HG03439 (cell line): ENCODE results near the gene SLU7.

ENCODE experiments used
- ATAC-seq: cut with Tn5 transposase; IDR thresholded peaks from one replicate; pipeline ENCODE4 v1.9.1; 2021; ENCODE audit warnings: mild to moderate bottlenecking, moderate library complexity; ENCODE audit not compliant: unreplicated experiment

Gene SLU7

DNA sequence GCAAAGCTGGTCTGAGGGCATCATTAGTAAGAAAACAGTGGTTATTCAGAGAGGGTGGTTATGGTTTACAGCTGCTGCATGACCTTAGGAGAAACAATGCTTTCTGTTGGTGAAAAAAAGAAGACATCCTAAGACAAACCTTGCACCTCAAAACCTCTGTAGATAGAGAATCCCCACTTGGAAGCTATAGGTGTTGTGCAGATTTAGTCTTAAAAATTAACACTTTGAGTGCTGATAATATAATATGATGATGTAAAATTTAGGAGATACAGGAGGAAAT is 1.4 kb upstream of the SLU7 start:
- no peak for ATAC-seq

DNA sequence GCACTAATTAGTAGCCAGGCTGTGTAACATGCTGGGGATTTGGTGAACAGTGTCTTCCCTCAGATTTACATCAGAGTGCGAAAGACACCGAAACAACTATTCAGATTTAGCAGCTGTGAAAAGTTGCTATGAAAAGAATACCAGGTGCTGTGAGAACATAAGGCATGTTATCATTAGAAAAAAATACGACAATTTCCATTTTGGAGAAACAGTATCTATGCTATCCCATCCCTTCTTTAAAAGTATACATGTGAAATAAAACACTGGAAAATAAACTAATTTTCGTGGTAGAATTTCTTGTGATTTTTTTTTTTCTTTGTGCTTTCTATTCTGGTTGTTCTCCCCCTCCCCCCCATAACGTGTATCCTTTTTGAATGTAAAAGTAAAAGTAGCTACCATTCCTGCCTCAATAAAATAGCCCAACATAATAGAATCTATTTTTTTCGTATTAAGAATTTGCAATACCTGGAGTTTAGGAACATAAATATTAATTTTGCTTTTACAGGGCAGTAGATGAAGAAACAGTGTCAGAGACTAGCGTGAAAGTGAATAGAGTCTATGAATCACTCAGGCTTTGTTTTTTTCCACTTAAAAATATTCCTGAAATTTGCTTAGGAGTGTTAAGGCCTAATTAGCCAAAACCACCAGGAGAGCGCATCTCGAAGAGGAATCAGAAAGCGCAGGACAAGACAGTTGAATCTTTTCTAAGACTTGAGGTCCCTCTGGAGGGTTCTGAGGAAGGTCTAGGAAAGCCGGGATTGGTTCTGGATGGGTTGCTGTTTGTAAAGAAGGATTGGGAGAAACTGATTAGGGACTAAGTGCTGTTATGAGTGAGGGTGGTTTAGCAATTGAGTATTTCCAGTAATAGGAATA is 813 bp upstream of the SLU7 start:
- ATAC-seq = peak; percentile 28

DNA sequence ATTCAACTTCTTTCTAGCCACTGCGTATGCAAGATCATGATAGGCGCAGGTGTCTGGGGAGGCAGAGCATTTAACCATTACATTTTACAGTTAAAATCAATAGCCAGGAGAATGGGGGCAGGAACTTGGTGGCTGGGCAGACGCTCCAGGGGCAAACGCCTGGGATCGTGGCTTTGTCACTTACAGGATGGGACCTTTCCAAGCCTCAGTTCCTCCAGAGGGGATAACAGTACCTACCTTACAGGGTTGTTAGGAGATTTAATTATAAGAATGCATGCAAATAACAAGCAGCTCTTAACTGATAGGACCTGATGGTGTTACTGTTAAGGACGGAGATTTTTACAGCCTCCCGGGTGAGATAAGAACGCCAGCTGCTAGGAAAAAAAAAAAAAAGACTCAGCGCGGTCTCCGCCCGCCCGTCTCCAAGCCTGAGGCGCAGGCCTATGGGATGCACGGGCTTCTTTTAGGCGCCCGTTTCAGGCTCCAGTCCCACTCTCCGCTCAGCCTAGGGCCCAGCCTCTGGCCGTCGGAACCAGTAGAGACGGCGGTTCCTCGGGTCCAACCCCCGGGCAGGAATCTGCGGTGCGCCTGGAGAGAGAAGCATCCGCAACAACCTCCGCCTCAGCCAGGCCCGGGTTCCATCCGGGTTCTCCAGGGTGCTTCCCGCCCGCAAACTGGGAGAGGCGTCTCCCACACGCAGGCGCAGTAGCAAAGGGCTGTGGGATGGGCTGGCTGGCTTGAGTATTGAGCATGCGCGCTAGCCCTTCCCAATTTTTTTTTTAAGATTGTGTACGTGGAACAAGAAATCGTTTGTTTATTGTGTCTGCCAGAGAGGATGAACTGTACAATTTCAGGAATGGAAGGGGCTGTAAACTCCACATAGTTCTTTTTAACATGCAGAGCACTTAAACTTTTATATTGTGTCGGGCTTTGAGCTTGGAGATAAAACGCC is 19.2 kb downstream of the SLU7 start, which contains the start of gene FAM200C:
Gene FAM200C, minus strand, starts transcription at position 653 of the 952 bp plus-strand sequence. CDS start 4,564 bp downstream, outside the sequence.
- peak; percentile 89 for ATAC-seq

DNA sequence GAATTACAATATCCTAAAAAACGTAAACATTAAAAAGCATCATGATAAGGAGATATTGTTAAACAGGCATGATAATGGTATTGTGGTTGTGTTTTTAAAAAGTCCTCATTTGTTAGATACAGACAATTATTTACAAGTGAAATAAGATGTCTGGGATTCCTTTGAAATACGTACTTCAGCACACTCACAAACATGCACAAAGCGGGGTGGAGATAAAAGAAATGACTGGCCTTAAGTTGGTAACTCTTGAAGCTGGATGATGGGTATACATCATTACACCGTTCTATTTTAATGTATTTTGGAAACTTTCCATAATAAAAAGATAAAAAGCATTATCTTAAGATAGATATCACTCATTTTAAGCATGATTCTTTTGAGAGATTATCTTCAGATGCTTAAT is 20.1 kb downstream of the SLU7 start:
- no peak for ATAC-seq

DNA sequence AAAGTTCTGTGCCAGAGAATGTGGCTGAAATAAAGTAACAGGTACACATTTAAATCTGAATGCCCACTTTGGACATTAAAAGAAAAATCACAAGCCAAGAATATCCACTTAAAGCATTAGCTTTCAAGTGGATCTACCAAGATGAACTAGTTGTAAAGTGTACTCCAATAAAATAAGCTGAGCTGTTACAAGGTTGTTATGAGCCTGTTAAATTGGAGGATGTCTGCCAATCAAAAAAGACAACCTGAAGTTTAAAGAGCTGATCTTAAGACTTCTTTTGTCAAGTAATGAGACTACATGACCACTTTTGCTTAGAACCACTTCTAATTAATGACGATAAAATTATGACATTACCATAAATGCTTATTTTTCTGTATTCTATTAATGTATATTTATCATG is 21.4 kb downstream of the SLU7 start:
- no peak for ATAC-seq

DNA sequence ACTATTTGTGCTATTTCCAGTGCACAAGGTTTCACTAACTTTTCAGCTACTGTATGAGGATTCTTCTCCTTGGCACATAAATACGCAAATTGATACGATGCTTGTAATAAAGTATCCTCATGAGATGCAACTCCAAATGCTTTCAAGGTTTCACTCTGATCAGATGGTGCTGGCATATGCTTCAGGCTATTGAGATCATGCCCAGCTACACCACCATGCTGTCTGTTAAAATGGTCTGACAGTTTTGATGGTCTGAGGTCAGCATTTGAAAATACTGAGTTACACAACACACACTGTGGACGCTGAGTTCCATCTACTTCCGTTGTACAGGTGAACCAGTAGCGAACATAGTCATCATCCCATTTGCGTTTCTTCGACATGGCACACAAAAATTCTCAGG is 23.8 kb downstream of the SLU7 start:
- no peak for ATAC-seq

DNA sequence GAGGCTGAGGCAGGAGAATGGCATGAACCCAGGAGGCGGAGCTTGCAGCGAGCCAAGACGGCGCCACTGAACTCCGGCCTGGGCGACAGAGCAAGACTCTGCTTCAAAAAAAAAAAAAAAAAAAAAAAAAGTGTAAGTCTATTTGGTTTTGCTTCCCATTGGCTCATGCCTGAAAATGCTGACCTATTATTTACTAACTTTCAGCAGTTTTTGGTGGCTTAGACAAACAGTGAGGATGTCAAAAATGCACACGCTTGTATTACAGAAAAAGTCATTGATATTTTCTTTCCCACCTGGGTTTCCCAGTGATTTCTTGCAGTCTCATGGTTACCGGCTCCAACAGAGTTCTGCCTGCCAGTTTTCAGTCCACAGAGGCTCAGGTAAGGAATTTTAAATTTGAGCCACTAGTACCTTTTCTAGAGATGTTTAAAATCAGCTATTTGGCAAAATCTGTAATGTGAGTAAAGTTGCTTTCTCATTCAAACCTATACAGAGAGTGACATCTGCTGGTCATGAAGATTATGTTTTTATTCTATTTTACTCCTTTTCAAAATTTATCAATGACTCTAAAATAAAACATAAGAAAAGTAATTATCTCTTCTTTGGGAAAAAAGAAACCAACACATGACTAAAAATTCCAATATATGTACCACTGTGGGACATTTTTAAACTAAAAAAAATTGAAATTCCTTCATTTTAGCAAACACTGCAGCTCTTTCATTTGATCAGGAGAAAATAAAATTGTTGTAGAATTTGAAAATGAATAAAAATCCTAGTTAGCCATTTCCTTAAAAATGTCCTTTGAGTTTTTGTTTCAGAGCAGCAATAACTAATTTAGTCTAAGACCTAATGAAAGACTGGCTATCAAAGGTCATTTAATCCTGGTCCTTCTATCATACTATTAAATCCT is 27.8 kb downstream of the SLU7 start:
- ATAC-seq = no peak

DNA sequence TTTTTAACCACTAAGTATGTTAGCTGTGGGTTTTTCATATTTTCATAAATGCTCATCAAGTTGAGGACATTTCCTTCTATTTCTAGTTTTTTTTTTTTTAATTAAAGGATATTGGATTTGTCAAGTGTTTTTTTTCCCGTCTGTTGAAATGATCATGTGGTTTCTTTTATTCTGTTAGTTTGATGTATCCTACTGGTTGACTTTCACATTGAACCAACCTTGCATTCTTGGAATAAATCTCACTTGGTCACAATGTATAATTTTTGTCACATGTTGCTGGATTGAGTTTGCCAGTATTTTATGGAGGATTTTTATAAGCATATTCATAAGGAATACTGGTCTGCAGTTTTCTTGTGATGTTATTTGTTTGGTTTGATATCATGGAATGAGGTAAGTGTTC is 31.4 kb downstream of the SLU7 start:
- ATAC-seq = no peak

DNA sequence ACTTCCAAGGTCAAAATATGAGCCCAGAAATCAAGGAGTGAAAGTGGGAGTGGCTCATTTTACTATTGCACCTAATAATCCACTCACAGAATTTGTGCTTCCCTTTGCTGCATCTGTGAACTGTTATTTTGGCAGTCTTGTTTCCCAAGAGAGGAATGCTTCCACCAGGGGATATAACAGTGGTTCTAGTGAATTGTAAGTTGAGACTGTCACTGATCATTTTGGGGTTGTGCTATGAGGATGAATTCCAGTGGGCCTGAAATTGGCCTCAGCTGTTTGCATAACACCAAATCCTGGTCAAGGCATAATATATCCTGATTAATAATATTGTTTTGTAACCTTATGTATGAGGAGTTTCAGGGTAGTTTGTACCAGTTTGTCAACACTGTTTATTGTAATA is 33.4 kb downstream of the SLU7 start:
- ATAC-seq = no peak

DNA sequence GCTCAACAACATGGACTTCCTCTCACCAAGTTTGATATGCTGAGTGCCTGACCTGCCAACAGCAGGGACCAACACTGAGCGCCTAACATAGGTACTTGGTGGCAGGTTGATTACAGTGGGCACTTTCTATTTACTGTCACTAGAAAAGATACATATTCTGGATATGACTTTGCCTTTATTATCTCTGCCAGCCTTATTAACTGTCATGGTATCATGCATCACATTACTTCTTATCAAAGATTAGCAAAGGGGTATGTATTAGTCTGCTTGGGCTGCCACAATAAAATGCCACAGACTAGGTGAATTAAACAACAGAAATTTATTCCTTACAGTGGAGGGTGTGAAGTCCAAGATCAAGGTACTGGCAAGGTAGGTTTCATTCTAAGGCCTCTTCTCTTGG is 34.2 kb downstream of the SLU7 start:
- no peak for ATAC-seq

DNA sequence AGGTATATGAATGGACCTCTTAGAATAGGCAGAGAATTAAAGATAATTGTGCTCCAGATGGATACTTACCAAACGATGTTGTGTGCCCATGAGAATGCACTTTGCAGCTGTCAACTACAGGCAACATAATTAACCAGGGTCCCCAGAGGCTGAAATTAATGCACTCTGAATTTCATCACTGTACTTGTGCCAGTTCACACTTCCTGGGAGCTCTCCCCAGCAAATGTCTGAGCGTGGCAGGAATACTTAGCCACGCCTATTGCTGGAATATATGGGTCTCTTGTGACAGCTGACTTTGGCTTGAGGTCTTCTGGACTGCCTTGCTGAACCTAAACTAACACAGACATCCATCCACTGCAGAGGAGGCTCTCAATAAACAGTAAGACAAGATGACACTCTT is 36.5 kb downstream of the SLU7 start:
- ATAC-seq = no peak

DNA sequence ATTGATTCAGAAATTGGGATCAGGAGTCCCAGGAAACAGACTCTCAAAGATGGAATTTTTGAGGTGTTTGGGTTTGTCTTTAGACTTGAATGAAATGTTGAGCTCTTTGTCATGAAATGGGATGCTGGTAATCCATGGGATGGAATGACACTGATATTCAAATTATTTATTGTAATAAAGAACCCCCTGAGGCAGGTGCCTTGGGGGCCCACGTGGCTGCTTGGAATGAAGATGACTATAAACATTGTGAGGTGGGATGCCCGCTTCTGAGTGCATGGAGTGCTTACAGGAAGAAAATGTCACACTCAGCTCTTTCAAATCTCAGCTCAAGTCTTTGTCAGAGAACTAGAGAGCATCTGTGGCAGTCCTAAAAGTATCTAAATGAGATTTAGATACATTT is 38.8 kb downstream of the SLU7 start:
- no peak for ATAC-seq

DNA sequence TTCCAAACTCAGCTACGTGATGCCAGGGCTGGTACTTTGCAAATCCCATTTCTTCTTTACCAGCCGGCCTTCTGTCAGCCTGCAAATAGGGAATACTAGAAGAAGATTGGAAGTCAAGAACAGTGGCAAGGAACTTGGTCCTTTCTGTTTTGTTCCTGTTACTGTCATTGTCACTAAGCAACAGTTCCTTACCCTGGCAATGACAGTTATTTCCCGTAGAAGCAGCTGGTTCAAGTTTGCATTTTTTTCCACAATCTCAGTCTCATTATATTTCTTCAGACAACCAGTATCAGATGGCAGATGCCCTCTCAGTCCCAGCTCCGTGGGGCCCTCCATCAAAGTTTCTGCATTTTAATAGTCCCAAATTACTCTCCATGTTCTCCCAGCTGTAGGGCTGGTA is 39.4 kb downstream of the SLU7 start:
- ATAC-seq = no peak

DNA sequence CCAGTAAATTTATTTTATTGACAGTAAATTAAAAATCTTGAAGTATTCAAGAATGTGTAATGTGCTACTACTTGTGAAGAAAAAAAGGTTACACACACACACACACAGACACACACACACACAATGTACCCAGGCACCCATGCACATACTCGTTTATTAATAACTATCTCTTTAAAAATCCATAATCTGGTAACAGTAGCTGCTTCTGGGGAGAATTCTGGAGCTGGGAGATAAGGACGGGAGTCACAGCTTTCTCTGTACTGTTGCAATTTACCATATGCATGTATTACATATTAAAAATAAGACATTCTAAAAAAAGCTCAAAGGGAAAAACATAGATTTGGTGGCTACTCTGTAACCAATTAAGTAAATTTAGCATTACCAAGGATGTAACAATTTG is 40.6 kb downstream of the SLU7 start:
- ATAC-seq = no peak

DNA sequence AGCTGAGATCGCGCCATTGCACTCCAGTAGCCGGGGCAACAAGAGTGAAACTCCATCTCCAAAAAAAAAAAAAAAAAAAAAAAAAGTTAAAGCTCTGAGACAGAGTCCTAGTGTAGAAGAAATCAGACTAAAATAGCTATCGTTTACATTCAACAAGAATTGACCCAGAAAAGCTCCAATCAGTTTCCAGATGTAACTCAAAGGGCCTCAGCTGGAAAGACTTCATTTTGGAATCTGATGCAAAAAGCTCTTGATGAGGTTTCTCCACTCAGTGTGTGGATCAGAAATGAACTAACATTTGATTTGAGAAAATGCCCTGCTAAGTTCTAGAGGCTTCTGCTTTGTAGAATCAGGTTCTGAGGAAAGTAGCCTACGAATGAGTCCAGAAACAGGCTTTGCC is 41.2 kb downstream of the SLU7 start:
- ATAC-seq = no peak

DNA sequence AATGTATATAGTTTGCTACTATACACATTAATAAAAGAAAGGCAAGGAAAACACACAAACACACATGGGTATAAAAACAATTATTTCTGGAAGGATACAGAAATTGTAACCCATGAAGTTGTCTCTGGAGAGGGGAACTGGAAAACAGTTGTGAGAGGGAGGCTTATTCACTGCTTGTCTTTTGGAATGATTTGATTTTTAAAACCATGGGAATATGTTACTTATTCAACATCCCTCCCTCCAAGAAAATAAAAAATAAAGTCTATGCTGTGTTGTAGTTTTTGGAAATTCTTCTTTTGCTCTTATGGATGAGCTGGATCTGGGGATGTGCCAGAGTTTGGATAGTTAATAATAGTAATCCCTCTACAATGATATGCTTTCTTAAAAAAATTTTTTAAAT is 42.5 kb downstream of the SLU7 start:
- no peak for ATAC-seq

DNA sequence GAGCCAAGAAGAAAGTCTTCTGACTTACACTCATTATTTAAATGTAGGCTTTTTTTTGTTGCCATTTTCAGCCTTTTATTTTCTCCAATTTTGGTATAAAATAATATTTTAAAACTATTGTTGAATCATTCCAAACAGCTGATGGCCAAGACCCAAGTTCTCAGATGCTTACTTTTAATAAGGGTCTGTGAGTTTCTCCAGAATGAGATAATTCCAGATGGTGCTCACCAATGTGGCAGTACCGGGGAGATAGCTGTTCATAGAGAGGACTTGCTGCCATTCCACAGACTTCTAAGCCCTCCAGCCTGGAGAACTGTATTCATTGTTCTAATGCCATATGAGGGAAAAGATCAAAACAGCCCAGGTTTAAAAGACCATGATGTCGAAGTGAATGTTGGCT is 43.2 kb downstream of the SLU7 start:
- ATAC-seq = no peak

DNA sequence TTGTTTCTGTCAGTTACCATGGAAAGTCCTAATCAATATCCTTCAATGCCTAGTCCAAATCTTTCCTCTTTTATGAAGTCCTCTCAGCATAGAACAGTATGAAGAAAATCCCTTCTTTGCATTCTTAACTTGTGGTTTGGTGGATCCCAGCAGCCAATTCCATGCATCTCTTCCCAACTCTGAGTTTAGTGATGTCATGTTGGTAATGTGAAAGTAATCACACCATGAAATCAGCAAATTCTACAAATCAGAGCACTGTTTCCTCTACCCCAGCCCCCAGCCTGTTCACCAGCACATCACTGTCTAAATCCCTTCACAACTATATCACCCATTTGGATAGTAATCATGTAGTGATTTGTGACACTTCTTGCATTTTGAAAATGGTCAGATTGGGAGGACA is 43.7 kb downstream of the SLU7 start:
- no peak for ATAC-seq

DNA sequence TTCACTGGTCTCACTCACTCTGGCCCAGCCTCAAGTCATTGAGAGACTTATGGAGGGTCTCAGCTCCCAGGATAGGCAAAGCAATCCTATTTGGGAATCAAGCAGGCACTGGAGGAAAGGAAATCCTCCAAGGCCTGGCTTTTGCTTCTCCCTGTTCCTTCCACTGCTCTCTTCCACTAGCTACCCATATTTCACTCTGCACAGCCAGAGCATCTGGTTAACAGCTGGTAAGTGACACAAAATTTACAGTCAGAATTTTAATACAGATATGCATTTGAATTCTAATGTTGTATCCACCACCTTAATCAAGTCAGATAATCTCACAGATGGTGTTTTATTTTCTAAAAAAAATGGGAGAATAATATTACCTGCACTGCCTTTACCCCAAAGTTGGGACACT is 47.6 kb downstream of the SLU7 start:
- no peak for ATAC-seq

DNA sequence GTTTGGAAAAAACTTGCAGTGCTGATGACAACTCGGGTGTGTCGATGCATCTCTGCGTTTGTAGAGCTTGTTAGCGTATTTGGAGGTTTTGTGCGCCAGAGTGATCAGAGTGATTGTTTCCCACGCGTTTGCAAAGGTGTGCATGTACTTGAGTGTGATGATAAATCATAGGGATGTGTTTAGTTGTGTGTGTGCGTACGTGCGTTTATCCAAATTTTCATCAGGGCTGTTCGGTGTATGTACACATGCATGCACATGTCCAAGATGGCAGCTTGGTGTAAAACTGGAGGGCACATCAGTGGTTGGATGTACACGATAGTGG is 48.2 kb downstream of the SLU7 start:
- ATAC-seq = no peak

DNA sequence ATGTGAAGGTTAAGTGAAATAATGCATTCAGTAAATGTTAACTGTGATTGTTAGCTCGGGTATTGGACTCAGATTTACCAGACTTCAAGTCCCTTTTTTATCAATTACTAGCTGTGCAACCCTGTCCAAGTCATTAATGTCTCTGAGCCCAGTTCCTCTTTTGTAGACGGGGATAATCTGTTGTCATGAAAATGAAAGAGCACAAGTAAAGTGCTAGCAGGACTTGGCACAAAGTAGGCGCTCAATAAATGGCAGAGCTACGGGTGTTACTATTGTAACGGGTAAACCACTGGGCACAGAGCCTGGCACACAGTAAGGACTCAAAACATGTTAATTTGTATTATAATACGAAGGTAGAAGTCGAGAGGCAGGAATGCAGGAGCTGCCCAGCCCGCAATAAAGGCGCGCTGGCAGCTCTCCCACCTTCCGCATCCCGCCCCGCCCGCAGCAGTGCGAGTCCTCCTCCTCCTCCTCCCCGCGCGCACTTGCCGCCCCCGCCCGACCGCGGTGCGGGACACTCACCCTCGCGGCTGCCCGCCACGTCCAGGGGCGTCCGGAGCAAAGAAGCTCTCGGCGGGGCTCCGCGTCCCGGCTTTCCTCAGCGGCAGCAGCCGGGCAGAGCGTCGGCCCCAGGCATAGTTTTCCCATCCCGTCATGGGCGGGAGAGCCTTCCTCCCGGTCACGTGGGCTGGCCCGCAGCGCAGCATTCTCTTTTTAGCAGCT is 48.7 kb downstream of the SLU7 start, which contains the start of gene C1QTNF2:
Gene C1QTNF2, minus strand, starts transcription at position 637 of the 723 bp plus-strand sequence. CDS start 15,615 bp downstream, outside the sequence.
- ATAC-seq = no peak
